Mesothelial cell of epicardium (in vitro differentiated cells): ENCODE results near the gene POLR2M. TPM values are rescaled to one million over a fixed set of nuclear protein-coding genes. Genes with fewer than 3 reads are reported as not detected.

Experiments
- DNase-seq, 2 experiments: peaks; one replicate each; pipeline ENCODE4 v3.0.0; 2021; ENCODE audit warnings: low spot score in 2 of 2; ENCODE audit not compliant: unreplicated experiment in 2 of 2
- H3K27ac Mint-ChIP-seq: 2 replicates; pipeline ENCODE4 v1.8.0; 2021; ENCODE audit warnings: mixed read lengths
- H3K27me3 Mint-ChIP-seq: 2 replicates; pipeline ENCODE4 v1.8.0; 2021; ENCODE audit warnings: low read depth, mixed read lengths
- H3K36me3 Mint-ChIP-seq: 2 replicates; pipeline ENCODE4 v1.8.0; 2021; ENCODE audit warnings: mixed read lengths
- H3K4me1 Mint-ChIP-seq: 2 replicates; pipeline ENCODE4 v1.8.0; 2021; ENCODE audit warnings: mixed read lengths
- H3K4me3 Mint-ChIP-seq: 2 replicates; pipeline ENCODE4 v1.8.0; 2021; ENCODE audit warnings: mild to moderate bottlenecking, moderate library complexity, mixed read lengths
- H3K9me3 Mint-ChIP-seq: 2 replicates; pipeline ENCODE4 v1.8.0; 2021; ENCODE audit warnings: mixed read lengths
- total RNA-seq: library from RNA; stranded (reverse); gene quantifications from 3 replicates; pipeline ENCODE4 v1.2.1, GENCODE V29; 2021
- TF ChIP-seq, protein P1 (sequence below): fragments of 200-600 bp; sonication (generic); IDR thresholded peaks from one replicate; pipeline ENCODE4 v1.5.0; 2021; ENCODE audit warnings: antibody characterized with exemption; ENCODE audit not compliant: unreplicated experiment

POLR2M gene
- total RNA-seq, 1 donor from 2014 or later, result 109 TPM

DNA sequence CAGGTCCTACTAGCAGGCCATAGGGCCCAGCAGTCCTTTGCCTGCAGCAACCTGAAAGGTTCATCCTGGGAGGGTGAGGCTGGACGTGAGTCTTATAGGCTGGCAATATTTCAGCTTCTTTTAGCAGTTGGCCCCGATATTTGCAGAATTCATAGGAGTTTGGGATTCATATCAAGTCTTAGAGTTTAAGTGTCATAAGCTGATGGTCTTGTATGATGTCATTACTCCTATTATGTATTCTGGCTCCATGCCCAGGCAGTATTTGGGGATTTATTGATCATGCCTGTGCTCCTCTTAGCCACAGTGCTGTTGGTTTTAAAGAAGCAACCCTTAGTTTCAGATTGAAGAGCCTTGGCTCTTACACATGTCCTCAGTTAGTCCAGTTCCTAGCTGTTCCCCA lies 41.3 kb upstream of the POLR2M start:
- Mint-ChIP-seq H3K27me3 (no peaks in the 10 kb centered on the region), H3K4me1 (peaks cover 60% of the 10 kb centered on the region), H3K9me3 (no peaks in the 10 kb centered on the region), H3K36me3 (no peaks in the 10 kb centered on the region), H3K4me3 (no peak overlapping the region), H3K27ac (no peak overlapping the region)
- TF ChIP-seq, protein P1, sequence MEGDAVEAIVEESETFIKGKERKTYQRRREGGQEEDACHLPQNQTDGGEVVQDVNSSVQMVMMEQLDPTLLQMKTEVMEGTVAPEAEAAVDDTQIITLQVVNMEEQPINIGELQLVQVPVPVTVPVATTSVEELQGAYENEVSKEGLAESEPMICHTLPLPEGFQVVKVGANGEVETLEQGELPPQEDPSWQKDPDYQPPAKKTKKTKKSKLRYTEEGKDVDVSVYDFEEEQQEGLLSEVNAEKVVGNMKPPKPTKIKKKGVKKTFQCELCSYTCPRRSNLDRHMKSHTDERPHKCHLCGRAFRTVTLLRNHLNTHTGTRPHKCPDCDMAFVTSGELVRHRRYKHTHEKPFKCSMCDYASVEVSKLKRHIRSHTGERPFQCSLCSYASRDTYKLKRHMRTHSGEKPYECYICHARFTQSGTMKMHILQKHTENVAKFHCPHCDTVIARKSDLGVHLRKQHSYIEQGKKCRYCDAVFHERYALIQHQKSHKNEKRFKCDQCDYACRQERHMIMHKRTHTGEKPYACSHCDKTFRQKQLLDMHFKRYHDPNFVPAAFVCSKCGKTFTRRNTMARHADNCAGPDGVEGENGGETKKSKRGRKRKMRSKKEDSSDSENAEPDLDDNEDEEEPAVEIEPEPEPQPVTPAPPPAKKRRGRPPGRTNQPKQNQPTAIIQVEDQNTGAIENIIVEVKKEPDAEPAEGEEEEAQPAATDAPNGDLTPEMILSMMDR, result no peak
- DNase-seq, result no peak

DNA sequence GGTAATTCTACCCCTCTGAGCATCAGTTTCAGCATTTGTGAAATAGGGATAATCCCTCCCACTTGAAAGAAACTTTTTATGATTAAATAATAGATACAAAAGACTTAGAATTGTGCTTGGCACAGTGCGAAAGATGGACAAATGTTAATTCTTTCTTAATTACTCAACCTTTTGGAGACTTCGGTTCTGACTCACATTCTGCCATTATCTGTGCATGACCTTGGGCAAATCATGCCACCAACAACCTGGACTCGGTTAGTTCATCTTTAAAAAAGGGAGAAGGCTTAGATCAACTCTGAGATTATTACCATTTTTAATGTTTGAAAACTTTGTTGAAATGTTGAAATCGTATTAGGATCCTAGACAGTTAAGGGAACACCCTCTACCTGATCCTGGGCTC lies 40.6 kb upstream of the POLR2M start:
- no peak for DNase-seq
- H3K36me3 Mint-ChIP-seq, result peaks cover under 1% of the 10 kb centered on the region
- no peak overlapping the region for H3K4me3 Mint-ChIP-seq
- H3K27ac Mint-ChIP-seq, result peak overlapping the region; percentile 94
- TF ChIP-seq, protein P1, result no peak
- no peaks in the 10 kb centered on the region for H3K27me3 Mint-ChIP-seq
- H3K4me1 Mint-ChIP-seq, result peaks cover 58% of the 10 kb centered on the region
- no peaks in the 10 kb centered on the region for H3K9me3 Mint-ChIP-seq

DNA sequence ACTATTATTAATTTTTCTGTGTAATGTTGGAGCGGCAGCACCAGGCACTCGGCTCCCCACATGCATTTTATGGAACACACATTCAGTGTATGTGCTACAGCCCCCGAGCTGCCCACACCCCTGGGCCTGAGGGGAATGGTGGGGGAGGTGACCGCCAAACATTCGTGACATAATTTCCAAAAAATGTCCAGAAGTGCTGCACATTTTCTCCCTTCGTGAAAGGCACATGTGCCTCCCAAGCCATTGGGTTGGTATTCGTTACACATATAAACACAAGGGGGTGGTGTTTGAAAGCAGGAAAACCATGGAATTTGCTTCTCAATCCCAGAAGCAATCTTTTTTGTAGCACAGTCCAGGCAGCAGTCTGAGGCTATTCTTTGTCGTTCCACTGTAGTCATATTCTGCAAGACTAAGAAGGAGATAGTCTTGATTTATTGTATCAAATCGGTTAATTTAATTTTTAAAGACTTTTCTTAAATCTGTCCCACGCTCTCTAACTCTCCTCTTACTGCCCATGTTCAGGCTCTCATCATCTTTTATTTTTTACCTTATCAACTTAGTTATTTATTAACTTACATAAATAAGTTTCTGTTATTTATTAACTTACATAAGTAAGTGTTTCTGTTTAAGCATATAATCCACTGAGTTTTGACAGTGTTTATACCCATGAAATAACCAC lies 39.2 kb upstream of the POLR2M start:
- peak overlapping the region; percentile 94 for H3K27ac Mint-ChIP-seq

DNA sequence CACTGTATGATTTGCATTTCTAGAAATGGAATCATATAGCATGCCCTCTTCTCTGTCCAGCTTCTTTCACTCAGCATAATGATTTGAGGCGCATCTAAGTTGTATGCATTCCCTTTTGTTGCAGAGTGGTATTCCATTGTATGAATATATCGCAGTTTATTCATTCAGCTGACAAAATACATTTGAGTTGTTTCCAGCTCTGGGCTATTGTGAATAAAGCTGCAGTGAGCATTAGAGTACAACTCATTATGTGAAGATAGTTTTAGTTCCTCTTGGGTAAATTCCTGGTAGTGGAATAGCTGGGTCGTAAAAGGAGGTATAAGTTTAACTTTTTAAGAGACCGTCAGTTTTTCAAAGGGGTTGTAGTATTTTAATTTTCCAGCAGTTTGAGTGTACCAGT lies 38.5 kb upstream of the POLR2M start:
- TF ChIP-seq, protein P1, result no peak
- H3K9me3 Mint-ChIP-seq, result peaks cover 11% of the 10 kb centered on the region
- peaks cover 40% of the 10 kb centered on the region for H3K4me1 Mint-ChIP-seq
- H3K27me3 Mint-ChIP-seq, result no peaks in the 10 kb centered on the region
- H3K4me3 Mint-ChIP-seq, result no peak overlapping the region
- peak overlapping the region; percentile 54 for H3K27ac Mint-ChIP-seq
- DNase-seq, result no peak
- peaks cover 9% of the 10 kb centered on the region for H3K36me3 Mint-ChIP-seq

More for the DNA sequence above, 39.2 kb upstream of the POLR2M start:
- Mint-ChIP-seq H3K36me3 (peaks cover 9% of the 10 kb centered on the region), H3K4me3 (no peak overlapping the region), H3K9me3 (peaks cover 11% of the 10 kb centered on the region), H3K27me3 (no peaks in the 10 kb centered on the region), H3K4me1 (peaks cover 47% of the 10 kb centered on the region)
- peak; percentile 32 to 58 for DNase-seq
- TF ChIP-seq, protein P1, result no peak

DNA sequence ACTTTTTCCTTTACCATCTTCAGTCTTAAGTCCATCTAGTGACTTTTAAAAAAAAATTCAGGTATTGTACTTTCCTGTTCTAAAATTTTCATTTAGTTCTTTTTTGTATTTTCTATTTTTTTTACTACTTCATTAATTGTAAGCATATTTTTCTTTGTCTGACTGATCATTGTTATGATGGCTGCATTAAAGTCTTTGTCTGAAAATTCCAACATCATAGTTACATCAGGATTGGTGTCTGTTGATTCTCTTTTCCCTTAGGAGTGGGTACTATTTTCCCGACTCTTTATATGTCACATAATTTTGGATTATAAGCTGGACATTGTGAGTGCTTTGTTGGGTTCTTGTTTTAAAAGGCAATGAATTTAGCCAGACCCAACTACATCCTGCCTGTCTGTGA lies 34.9 kb upstream of the POLR2M start:
- Mint-ChIP-seq H3K27me3 (no peaks in the 10 kb centered on the region), H3K9me3 (peaks cover 11% of the 10 kb centered on the region), H3K36me3 (peaks cover 9% of the 10 kb centered on the region), H3K4me1 (peaks cover 46% of the 10 kb centered on the region), H3K4me3 (no peak overlapping the region), H3K27ac (no peak overlapping the region)
- TF ChIP-seq, protein P1, result no peak
- no peak for DNase-seq
